22Rv1 (cell line): ENCODE measurements around the gene MZB1.
"Not testable (repeated sequence)": the region's sequence is repeated elsewhere in the genome, so short reads cannot be mapped to it uniquely, and the experiment has no call there.

Experiments used
- H3K27ac ChIP-seq: fragments of 450-650 bp; 2 replicates; pipeline ENCODE4 v1.5.1; 2017
- CTCF ChIP-seq: fragments of 450-650 bp; IDR thresholded peaks from 2 replicates; pipeline ENCODE4 v1.5.1; 2017; ENCODE audit warnings: mild to moderate bottlenecking
- ZFX ChIP-seq: fragments of 450-650 bp; IDR thresholded peaks from 2 replicates; pipeline ENCODE4 v1.6.1; 2017; ENCODE audit warnings: antibody characterized with exemption, borderline replicate concordance

The MZB1 gene

GRCh38 chr5:139415221-139415861, 25.6 kb upstream of the MZB1 start:
- no peak overlapping the region for H3K27ac ChIP-seq
- TF ChIP-seq ZFX (no peak), CTCF (no peak)

GRCh38 chr5:139414581-139415130, 24.9 kb upstream of the MZB1 start:
- H3K27ac ChIP-seq, result no peak overlapping the region
- TF ChIP-seq ZFX (no peak), CTCF (no peak)

- TF ChIP-seq ZFX (no peak), CTCF (no peak)
- no peak overlapping the region for H3K27ac ChIP-seq
Measured at GRCh38 chr5:139413963-139414362, 24.2 kb upstream of the MZB1 start.

- no peak overlapping the region for H3K27ac ChIP-seq
- TF ChIP-seq CTCF (no peak), ZFX (no peak)
Measured at GRCh38 chr5:139413153-139413552, 23.4 kb upstream of the MZB1 start.

GRCh38 chr5:139410993-139411828, 21.5 kb upstream of the MZB1 start:
- TF ChIP-seq ZFX (no peak), CTCF (no peak)
- no peak overlapping the region for H3K27ac ChIP-seq

- TF ChIP-seq ZFX (no peak), CTCF (no peak)
- no peak overlapping the region for H3K27ac ChIP-seq
Measured at GRCh38 chr5:139410121-139410992, 20.6 kb upstream of the MZB1 start.

- H3K27ac ChIP-seq, result not testable (repeated sequence)
Measured at GRCh38 chr5:139409116-139409515, 19.4 kb upstream of the MZB1 start.
